GM19467 (cell line): ENCODE data around the gene OR13C3.
"Not testable (repeated sequence)": the region's sequence is repeated elsewhere in the genome, so short reads cannot be mapped to it uniquely, and the experiment has no call there.

Experiments used
- ATAC-seq: cut with Tn5 transposase; IDR thresholded peaks from one replicate; pipeline ENCODE4 v1.9.1; 2021; ENCODE audit warnings: mild to moderate bottlenecking, moderate library complexity; ENCODE audit not compliant: unreplicated experiment

Gene OR13C3

GRCh38 chr9:104536756-104537155, at the start of gene OR13C3:
Gene OR13C3 (minus strand): TSS chr9:104536856. CDS start chr9:104536723, 133 bp downstream.
- ATAC-seq, result no peak

GRCh38 chr9:104580562-104580961, 43.9 kb upstream of the OR13C3 start:
- no peak for ATAC-seq

- ATAC-seq, result no peak
Observed at GRCh38 chr9:104577263-104577662, 40.6 kb upstream of the OR13C3 start.

GRCh38 chr9:104575456-104575855, 38.8 kb upstream of the OR13C3 start:
- ATAC-seq, result no peak

- no peak for ATAC-seq
Observed at GRCh38 chr9:104572612-104573011, 36.0 kb upstream of the OR13C3 start.

- no peak for ATAC-seq
Observed at GRCh38 chr9:104568868-104569267, 32.2 kb upstream of the OR13C3 start, which contains the start of gene OR13C8. Gene OR13C8 (plus strand): TSS chr9:104569168. CDS start chr9:104569168, 0 bp downstream.

- ATAC-seq, result no peak
Observed at GRCh38 chr9:104564358-104564757, 27.7 kb upstream of the OR13C3 start.

GRCh38 chr9:104556830-104557634, 20.4 kb upstream of the OR13C3 start:
- ATAC-seq, result no peak

GRCh38 chr9:104555521-104555920, 18.9 kb upstream of the OR13C3 start:
- no peak for ATAC-seq

GRCh38 chr9:104553261-104553660, 16.6 kb upstream of the OR13C3 start:
- no peak for ATAC-seq

GRCh38 chr9:104544644-104545043, 8.0 kb upstream of the OR13C3 start:
- ATAC-seq, result no peak

- ATAC-seq, result no peak
Observed at GRCh38 chr9:104539275-104539674, 2.6 kb upstream of the OR13C3 start.

- ATAC-seq, result no peak
Observed at GRCh38 chr9:104527109-104527508, 9.5 kb downstream of the OR13C3 start, which contains the start of gene OR13C4. Gene OR13C4 (minus strand): TSS chr9:104527209. CDS start chr9:104527209, 0 bp downstream.

GRCh38 chr9:104520241-104520640, 16.4 kb downstream of the OR13C3 start:
- ATAC-seq, result not testable (repeated sequence)

- ATAC-seq, result no peak
Observed at GRCh38 chr9:104514901-104515300, 21.8 kb downstream of the OR13C3 start.

GRCh38 chr9:104506565-104506964, 30.1 kb downstream of the OR13C3 start:
- no peak for ATAC-seq

GRCh38 chr9:104503963-104504362, 32.7 kb downstream of the OR13C3 start, which contains the start of gene OR13F1:
Gene OR13F1 (plus strand): TSS chr9:104504263. CDS start chr9:104504263, 0 bp downstream.
- ATAC-seq, result no peak

- no peak for ATAC-seq
Observed at GRCh38 chr9:104503440-104503839, 33.2 kb downstream of the OR13C3 start.

GRCh38 chr9:104494808-104495207, 41.8 kb downstream of the OR13C3 start:
- ATAC-seq, result no peak
